GM19025 (cell line): Measurements from ENCODE around the gene CKAP5.

Experiments used
- ATAC-seq: cut with Tn5 transposase; IDR thresholded peaks from one replicate; pipeline ENCODE4 v1.9.1; 2021; ENCODE audit warnings: mild to moderate bottlenecking, low read depth, moderate library complexity; ENCODE audit not compliant: unreplicated experiment

The CKAP5 gene

DNA sequence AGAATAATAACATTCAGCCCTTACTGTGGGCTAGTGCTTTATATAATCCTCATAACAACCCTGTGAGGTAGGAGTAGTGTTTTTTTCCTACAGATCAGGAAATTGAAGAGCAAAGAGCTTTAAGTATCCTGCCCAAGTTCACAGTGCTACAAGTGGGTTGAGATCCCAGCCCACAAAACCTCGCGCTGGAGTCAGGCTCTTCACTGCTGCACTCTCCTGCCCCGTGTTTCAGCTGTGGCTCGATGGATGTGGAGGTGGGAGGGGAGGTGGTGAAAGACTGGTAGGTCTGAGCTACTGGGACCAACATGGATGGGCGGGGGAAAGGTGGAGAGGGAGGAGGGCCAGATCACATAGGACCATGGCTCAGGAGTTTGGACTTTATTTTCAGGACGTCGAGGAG is 139.2 kb downstream of the CKAP5 start:
- no peak for ATAC-seq

DNA sequence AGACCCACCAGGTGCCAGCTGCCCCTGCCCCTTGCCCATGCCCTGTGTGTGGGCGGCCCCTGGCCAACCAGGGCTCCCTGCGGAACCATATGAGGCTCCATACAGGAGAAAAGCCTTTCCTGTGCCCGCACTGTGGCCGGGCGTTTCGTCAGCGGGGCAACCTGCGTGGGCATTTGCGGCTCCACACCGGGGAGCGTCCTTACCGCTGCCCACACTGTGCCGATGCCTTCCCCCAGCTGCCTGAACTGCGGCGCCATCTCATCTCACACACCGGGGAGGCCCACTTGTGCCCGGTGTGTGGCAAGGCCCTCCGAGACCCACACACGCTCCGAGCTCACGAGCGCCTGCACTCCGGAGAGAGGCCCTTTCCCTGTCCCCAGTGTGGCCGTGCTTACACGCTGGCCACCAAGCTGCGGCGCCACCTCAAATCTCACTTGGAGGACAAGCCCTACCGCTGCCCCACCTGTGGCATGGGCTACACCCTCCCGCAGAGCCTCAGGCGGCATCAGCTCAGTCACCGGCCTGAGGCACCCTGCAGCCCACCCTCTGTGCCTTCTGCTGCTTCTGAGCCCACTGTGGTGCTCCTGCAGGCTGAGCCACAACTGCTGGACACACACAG is 140.9 kb downstream of the CKAP5 start:
- ATAC-seq = no peak

DNA sequence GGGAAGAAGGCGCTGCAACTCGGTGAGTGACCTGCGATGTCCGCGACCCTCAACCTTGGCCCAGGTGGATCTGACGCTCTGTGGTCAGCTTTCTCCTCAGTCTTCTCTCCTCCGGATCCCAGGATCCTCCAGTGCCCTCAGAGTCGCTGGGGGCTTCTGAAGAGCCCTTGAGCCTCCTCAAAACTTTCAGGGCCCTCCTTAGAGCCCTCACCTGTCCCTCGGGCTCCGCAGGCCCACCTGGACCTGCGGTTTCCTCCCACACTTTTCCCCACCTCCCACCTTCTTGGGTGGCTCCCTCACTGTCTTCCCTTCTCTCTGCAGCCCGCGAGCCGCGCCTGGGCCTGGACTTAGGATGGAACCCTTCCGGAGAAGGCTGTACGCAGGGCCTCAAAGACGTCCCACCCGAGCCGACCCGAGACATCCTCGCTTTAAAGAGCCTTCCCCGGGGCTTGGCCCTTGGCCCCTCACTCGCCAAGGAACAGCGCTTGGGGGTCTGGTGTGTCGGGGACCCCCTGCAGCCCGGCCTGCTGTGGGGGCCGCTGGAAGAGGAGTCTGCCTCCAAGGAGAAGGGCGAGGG is 144.9 kb downstream of the CKAP5 start:
- ATAC-seq = no peak

DNA sequence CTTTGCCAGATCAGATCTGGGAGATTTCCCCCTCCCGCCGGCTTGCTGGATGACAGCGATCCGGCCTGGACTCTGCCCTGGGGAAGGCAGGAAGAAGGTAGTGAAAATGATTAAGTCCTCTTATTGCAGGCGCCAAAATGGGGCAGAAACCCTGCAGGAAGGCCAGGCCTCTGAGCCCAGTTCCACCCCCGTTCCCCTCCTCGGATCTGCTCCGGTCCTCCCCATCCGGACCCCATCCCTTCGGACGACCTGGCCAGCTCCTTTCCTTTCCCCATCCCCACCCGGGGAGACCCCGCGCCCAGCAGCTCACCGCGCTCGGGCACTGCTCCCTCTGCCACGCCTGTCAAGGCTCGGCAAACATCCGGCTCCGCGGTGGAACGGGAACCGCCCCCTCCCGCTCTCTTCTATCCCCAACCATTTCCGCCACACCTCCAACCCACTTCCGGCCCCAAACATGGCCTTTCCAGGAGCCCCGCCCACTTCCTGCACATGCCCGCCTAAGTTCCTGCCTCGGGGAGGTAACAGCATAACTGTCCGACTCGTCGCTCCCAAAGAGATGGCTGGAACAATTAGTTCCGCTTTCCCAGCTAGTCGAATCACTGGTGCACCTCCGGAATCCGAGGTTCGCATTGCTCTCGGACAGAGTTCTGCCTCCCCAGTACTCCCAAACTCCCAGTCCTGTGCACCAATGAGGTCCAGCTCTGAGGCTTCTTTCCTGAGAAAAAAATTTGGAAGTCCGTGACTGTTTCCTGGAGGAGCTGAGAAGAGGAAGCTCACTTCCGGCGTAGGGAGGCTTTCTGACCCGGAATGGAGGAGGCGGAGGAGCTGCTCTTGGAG is 145.6 kb downstream of the CKAP5 start, which contains the start of the genes ARHGAP1 and ZNF408:
ARHGAP1 (minus strand) TSS at position 379 of the 837 bp plus-strand sequence. CDS start 4,512 bp downstream, outside the sequence.
ZNF408 (plus strand) TSS at position 791 of the 837 bp plus-strand sequence; CDS start at position 808, 17 bp downstream.
- ATAC-seq = peak; percentile 91

DNA sequence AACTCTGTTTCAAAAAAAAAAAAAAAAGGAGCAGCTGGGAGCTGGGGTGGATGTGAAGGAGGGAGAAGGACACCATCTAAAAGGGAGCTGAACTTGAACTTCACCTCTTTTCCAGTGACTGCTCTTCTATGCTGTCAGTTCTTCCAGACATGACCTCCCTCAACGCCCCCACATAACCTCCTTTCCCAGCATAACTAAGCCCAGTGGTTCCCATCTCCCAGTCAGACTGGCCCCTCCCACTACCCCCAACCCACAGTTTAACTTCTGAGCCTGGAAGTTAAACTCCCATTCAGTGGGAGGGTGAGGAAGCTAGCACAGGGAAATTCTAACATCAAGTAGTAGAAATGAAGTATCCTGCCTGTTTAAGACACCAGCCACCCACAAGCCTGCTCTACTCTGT is 147.5 kb downstream of the CKAP5 start:
- ATAC-seq = no peak

DNA sequence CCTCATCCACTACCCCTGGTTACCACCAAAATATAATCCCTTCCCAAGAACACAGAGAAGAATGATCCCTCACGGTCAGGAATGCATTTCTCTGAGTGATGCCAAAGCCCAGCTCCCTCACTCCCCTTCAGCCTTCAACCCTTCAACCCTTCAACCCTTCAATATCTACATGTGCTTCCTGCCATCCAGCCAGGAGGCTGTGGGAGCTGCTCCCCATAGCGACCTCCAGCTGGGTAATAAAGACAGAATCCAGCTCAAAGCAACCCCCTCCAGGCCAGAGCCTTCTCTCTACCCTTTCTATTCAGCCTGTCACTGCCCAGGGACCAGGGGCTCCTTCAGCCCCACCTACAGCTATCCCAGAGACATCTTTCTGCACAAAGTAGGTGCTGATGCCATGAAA is 148.4 kb downstream of the CKAP5 start:
- ATAC-seq = no peak

DNA sequence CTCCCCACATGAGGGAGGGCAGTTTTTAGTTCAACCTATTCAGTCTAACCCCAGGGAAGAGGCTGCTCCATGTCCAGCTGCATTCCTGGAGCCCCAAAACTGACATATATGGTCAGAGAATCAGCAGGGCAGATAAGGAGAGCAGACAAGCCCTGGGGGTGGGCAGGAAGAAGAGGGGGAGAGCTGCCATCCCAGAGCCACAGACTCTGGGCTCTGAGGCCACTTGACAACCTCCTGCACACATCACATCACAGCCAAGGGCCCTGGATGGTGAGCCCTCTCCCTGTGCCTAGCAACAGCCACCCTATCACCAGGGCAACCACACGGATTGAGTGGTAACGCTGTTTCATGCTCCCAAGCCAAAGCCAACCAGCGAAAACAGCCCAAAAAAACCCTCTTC is 148.8 kb downstream of the CKAP5 start:
- no peak for ATAC-seq

DNA sequence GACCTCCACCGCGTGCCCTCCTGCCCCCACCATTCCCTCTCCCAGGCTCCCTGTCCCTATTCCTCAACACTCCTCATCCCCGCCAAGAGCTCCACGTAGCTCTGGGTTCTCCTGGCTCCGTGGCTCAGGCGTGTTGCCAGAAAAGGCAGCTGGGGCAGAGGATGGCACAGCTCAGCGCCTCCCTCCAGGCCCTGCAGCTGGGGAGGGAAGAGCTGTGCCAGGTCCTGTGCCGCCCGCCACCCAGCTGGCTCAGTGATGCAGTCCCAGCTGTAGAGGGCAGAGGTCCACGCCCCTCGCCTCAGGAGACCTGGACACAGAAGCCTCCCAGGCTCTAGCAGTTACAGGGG is 149.9 kb downstream of the CKAP5 start:
- no peak for ATAC-seq

DNA sequence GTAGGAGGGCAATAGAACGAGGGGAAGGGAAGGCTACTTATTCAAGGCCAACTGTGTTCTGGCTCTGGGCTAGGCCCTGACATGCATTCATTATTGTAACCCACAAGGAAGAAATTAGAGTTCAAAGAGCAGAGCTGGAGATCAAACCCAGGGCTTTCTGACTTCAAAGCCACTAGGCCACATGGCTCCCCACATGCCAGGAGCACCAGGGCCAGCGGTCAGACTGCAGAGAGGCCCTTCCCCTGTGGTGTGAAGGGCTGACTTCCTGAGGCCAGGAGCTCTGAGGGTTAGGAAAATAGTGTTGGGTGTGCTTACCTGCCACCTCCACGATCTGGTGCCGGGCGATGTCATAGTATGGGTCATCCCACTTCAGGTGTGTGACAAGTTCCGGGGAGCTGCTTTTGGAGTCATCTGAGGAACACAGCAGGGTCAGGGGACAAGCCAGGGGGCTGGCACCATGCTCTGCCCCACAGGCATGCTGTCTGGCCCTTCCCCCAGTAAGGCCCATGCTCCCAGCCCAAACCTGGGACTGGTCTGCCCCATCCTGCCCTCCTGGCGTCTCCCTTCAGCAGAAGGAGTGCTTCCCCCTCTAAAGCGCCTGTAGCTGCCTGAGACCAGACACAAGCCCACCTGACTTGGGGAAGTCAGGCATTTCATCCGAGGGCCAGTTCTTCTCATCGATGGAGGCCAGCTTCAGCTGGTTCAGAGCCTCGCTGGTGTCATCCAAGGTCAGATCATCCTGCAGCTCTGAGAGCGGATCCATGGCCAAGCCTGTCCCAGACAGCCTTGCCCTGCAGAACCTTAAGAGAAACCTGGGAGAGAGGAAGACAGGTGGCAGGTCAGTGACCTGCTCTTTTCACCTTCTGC is 150.5 kb downstream of the CKAP5 start:
- no peak for ATAC-seq

DNA sequence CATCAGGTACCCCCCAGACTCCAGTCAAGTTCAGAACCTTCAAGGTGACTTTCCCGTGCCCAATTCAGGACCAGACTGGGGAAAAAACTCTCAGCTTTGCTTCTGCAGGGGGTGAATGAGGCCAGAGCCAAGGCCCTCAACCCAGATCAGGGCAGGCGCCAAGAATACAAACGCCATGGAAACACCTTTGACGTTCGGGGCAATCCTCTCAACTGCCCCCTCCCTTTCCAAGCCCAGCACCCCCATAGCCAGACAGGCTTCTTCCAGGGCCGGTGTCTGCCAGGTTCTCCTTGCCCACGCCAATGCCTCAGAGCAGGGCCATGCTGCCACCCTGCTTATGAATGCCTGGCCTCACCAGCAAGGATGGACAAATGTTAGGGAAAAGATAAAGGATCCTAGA is 151.5 kb downstream of the CKAP5 start:
- no peak for ATAC-seq

DNA sequence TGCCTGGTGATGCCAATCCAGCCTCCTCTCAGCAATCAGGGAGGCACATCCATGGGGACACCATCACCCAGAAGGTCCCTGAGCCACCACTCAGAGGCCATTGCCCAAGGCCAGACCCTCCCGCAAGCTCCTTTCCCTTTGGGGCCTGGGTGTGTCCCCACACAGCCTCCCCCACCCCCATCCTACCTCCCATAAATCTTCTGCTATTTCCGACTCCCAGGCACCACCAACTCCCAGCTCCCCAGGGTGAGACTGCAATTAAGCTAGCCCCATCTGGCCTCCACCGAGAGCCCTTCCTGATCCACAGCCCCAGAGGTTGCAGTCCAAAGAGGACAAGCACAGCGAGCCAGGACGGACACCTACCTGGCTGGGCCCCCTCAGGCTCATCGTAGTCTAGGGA is 152.0 kb downstream of the CKAP5 start:
- no peak for ATAC-seq

DNA sequence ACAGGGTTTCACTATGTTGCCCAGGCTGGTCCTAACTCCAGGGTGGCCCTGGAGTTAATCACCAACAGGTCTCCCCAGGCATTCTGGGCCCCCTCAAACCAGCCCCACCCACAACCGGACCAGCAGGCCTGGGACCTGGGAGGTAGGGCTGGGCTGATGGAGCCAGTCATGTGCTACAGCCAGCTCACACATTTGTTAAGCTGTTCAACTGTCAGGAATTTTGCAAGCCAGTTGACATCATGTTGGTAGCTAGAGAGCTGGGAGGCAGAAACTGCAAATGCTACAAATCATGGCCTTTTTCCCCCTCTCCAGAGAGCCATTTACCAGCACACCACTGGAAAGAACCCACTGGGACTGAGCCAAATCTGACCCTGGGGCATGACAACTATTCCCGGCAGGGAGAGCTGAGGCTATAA is 152.5 kb downstream of the CKAP5 start:
- ATAC-seq = no peak
